NCI-H226 (cell line): ENCODE data around the gene PAPOLB.
A peak's percentile ranks its signal among the peaks of the same experiment; 100 is the strongest.

Experiments used
- DNase-seq: peaks from one replicate; pipeline ENCODE4 v3.0.0-alpha.2; 2015

Gene PAPOLB

DNA sequence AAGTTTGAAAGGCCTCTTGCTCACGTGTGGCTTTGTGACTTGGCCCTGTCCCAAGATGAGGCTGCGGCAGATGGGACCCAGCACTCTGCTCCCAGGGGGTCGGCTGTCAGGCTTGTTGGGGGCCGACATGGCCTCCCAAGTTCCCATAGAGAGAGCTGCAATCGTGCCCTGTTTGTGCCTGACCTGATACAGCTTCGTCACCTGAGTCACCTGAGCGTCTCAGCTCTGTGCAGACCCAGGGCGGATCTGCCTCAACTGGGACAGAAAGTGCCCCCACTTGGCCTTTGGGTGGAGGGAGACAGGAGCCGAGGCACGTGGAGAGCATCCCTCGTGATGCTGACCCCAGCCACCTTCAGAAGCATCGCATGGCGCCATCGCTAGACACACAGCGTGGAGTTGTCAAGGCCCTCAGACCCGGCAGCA is 21.7 kb downstream of the PAPOLB start:
- DNase-seq = no peak

DNA sequence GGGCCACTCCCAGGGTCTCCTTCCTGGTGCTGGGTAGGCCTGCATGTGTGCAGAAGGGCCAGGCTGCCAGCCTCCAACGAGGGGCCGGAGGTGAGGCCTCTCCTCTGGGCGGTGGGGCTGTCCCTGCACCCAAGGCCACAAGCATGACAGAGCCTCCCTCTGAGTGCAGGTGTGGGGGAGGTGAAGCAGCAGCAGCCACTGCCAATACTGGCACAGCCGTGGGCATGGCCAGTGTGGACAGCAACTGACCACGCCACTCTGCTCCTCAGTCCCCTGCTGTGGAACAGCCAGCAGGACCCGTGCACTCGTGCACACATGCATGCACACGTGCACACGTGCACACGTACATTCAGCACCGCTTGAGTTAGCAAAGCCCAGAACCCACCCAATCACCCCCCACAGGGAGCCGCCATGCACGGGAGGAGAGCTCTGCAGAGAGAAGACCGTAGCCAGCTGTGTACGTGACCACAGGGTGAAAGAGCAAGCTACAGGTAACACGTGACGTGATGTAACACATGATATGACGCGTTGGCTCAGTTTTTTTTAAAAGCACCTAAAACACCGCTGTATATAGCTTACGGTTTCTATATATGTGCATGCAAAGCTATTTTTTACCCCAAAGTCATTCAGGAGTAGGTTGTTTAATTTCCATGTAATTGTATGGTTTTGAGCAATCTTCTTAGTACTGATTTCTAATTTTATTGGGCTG is 23.1 kb downstream of the PAPOLB start:
- no peak for DNase-seq

DNA sequence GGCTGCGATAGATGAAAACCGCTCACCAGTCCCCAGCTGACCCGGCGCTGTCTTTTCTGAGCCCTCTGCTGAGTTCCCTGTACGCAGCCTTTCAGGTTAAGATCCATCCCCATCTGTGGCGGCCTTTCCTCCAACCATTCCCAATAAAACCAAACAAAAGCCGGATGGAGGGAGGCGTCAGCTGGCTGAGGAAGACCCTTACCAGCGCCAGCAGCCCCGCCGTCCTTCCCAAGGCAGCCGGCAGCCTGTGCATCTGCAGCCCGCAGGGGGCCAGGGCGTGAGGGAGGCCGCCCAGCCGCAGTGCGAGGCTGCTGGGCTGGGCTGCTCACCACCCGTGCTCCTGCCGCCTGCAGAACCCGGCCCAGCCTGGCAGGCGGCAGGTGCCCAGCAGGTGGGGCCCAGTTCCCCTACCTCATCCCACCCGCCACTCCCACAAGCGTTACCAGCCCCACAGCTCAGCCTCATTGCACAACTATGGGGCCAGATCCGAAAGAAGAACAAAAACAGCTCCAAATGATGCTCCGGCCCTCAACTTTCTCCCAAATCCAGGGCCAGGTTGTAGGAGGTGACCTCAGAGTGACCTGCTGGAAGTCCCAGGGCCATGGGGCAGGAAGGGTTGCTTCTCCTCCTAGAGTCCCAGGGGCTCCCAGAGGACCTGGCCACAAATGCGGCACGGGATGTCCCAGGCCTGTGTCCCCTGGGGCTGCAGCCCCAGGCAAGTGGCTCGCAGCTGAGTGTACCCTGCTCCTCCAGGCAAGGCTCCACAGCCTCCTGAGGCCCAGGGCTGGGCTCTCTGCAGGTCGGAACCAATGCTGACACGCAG is 23.8 kb downstream of the PAPOLB start:
- no peak for DNase-seq

DNA sequence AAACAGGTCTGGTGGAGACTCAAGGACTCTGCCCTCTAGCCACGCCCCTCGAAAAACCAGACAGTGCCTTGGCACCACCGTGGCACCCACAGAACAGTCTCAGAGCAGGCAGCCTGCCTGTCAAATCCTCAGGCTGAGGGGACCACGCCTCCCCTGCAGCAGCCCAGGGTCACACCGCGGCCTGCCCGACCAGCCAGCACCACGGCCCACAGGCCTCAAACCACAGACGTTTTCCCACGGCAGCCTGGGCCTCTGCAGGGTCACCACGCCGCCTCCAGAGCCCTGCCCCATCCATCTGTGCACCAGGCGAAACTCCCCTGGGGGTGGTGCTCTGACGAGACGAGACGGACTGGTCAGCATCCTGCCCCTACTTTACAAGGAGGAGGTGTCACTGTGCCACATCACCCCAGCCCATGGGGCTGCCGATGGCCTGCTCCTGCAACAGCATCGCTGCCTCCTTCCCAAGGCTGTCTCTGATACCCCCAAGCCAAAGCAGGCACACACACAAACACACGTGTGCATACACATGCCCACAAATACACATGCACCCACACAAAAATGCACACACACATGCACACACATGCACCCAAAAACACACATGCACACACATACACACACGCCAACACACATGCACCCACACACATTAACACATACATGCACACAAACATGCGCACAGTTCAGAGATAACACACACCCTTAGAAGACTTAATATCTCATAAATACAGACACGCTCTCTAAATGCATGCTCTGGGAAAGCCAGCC is 24.6 kb downstream of the PAPOLB start:
- DNase-seq = no peak

DNA sequence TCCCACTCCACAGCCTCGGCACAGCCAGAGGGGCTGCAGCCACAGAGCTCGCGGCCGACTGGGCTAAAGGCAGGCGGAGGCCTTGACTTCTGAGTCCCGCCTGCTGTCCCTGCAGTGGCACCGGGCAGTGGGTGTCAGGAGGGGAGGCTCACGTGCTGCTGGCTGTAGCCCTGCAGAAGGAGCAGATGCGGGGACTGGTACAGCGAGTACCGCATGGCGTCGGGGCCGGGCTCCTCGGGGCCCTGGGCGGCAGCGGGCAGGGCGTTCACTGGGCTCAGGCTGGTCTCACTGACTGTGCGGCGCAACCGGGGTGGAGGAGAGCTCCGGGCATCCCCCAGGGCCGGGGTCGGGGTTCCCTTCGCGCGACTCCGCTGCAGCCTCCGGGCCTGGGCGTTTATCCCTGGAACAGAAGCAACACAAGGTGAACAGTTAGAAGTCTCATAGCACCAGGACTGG is 25.6 kb downstream of the PAPOLB start:
- DNase-seq = no peak

DNA sequence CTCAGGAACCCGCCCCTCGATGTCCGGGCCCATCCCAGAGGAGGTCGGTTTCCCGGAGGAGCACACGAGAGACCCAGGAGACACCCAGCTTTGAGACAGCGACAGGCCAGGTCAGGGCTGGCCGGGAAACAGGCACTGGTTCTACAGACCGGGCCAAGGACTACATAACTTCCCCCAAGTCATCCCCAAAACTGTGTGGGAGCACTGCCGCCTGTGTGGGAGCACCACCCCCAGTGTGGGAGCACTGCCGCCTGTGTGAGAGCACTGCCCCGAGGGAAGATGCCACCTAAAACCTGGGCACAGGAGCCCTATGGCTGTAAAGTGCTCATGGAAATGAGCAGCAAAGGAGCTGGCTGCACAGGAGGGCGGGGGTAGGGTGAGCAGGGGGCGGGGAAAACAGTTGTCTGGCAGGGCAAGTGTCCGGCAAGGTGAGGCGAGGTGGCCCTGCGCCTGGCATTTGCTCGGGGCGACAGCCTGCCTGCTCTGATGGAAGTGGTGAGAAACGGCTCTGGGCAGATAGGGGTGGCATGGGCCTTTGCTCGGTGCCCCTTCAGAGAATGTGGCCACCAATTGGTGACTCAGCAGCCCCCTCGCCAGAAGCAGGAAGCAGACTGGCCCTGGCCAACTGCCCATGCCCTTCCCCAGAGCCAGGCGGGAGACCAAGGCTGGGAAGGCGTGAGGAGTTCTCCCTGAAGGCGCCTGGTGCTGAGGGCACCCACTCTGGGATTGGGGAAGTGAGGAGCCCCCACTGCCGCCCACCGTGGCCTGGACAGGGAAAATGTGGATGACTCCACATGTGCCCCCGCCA is 26.2 kb downstream of the PAPOLB start:
- no peak for DNase-seq

DNA sequence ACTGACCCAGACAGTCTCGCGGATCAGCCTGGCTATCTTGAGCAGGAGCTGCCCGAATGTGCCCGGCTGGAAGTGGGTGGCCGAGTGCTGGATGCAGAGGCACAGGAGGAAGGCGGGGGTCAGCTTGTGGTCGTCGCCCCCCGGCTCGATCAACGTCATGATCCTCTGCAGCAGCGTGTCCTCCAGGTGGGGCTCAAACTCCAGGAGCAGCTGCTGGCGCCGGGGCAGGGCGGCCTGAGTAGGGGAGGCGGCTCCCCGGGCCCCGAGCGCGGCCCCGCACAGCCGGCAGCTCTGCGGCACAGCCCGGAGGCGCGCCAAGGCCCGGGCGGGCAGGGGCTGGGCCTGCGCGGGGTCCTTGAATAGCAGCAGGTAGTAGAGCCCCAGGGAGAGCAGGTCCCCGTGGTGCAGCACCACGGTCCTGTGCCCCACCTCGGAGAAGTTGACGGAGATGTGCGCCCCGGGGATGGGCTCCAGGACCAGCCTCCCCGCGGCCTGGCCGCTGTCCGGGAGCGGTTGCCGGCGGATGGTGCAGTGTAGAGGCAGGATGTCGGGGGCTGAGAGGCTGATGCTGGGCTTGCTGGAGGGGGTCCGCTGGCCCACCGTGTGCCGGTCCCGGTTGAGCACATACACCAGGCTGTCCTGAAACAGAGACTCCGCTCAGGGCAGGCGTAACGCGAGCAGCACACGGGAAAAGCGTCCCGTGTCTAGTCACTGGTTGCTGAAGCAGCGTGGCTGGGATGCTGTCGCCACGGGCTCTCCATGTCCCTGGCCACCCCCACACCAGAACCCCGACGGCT is 27.0 kb downstream of the PAPOLB start:
- no peak for DNase-seq

DNA sequence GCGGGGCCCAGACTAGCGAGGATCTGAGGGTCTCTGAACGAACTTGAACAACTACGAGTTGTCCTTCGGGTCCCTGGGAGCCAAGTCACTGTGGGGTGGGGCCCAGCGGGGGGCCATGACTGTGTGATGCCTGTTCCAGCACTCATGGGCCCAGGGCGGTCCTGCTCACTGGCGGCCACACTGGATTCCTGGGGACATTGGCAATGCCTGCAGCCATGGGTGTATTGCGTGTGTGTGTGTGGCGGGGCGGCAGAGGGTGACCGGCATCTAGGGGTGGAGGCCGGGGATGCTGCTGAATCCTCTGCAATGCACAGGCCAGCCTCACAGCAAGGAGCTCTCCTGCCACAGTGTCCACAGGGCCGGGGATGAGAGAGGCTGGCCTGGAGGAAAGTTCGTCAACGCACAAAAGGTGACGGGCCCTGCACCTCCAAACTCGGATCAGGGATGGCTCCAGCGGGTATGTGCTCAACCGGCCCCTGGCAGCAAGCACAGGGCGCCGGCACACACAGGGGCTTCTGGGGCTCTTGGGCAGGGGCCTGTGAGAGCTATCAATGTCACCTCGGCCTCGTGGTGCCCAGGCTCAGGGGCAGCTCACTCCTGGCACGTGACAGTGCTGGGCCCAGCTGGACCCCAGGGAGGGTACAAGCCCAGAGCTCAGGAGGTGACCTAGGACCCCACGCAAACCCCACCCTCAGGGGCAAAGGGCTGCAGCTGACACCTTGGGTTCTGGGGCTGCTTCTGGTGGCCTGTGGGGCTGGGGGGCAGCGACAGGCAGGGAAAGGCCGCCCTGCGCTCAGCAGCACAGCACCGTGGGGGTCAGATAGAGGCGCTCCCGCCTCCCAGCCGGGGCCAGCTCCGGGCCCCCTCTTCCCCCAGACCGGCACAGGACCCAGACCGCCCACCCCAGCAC is 27.9 kb downstream of the PAPOLB start:
- no peak for DNase-seq

DNA sequence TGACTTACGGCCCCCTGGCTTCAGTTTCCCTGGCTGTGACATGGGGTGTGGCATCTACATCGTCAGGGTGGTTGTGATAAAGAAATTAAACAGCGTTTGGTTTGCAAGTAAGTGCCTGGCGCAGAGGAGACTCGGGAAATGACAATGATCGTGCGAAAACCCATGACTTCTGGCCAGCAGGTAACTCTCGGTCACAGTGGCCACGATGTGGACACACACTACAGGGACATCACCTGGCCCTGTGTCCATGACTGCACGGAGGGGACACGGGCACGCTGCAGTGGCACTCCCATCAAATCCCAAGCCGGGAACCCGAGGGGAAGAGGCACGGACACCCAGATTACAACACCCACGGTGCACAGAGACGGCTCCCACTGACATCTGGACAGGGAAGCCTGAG is 28.7 kb downstream of the PAPOLB start:
- DNase-seq = no peak

DNA sequence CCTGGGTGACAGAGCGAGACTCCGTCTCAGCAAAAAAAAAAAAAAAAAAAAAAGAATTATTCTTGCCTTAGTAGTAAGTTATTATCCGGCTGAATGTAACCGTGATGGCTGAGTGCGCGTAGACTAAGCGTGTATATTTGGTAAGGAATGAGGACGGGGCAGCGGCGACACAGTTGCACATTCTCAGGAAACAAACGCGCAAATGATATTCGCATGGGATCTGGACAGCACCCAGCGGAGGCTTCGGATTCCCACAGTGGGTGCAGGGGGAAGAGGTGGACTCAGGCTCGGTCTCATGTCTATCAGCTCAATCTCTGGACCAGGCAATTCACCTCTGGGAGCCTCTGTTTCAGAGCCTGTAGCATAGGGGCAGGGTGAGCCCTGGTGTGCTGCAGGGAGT is 29.1 kb downstream of the PAPOLB start:
- no peak for DNase-seq

DNA sequence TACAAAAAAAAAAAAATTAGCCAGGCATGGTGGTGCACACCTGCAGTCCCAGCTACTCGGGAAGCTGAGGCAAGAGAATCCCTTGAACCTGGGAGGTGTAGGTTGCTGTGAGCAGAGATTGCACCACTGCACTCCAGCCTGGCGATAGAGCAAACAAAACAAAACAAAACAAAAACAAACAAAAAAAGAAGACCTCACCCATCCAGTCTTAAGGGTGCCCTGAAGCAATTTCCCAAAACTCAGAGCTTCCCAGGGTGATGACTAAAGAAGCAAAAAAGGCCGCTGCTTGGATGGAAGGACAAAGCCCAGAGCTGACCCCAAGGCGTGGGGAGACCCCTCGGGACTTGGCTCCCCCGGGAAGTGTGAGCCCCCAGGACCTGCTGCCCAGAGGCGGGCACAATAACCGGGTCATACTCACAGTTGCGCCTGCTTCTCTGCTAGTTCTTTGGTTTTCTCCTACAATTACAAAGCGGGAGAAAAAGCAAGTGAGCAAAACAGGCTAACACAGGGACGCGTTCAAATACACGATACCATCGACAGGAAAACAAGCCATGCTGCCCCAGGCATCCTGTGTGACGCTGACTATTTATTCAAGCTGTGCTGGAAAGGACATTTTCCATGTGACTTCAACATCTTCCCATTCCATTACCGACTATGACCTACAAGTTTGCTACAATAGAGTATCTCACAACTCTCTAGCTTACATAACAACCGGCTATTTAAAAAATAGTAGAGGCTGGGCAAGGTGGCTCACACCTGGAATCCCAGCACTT is 29.9 kb downstream of the PAPOLB start:
- DNase-seq = no peak

DNA sequence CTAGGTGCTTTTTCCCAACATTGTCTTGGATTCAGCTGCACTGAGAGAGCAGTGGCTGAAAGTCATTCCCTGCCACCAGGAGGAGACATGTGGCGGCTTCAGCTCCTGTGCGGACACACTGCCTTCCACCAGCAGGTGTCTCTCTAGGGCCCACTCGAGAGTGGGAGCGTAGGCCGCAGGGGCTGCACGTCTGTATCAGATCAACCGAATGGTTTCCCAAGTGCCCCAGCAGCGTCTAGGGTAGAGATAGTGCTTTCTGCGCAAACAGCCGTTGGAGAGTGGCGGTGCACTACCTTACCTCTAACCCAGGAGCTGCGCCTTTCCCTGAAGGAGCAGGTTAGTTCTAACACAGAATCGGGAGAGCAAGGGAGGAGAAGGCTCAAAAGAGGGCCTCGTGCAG is 31.7 kb downstream of the PAPOLB start:
- DNase-seq = peak; percentile 40

DNA sequence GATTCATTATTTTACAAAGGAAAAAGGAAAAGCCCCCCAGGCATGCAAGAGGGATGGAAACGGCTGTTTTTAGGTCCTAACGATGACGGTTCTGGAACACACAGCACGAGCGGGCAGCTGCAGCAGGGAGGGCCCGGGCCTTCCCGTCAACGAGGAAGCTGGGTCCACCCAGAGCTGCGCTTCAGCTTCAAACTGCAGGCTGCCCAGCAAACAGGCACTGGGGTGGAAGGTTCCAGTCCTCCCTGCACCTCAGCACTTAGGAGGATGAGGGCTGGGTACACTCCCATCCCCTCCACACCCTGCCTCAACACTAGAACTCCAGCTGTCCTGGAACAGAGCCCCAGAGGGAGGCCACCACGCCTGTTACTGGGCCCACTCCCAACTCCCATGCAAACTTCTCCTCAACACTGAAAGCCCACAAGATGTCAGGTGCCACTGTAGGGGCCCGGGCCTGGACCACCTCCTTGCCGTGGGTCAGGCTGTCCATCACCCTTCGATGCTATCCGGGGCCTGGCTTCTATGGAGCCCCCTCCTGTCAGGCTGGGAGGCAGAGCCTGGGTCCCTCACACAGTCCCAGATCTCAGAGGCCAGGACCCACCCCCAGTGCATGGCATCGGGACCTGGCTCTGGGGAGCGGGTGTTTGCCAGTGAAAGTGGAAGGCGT is 33.0 kb downstream of the PAPOLB start:
- DNase-seq = no peak

DNA sequence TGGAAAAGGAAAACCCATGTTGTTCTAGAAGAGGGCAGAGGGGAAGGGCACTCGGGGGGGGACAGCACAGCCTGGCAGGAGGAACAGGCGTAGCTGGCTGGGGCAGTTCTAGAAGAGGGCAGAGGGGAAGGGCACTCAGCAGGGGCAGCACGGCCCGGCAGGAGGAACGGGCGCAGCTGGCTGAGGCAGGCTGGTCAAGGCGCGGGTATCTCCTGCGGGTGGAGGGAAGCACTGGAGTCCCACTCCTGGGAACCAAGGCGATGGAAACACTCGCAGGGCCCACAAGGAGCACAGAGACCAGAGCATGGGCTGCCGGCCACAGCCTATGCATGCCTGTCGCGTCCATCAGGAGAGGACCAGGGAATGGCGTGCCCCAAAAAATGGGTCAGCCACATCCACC is 36.7 kb downstream of the PAPOLB start:
- DNase-seq = no peak

DNA sequence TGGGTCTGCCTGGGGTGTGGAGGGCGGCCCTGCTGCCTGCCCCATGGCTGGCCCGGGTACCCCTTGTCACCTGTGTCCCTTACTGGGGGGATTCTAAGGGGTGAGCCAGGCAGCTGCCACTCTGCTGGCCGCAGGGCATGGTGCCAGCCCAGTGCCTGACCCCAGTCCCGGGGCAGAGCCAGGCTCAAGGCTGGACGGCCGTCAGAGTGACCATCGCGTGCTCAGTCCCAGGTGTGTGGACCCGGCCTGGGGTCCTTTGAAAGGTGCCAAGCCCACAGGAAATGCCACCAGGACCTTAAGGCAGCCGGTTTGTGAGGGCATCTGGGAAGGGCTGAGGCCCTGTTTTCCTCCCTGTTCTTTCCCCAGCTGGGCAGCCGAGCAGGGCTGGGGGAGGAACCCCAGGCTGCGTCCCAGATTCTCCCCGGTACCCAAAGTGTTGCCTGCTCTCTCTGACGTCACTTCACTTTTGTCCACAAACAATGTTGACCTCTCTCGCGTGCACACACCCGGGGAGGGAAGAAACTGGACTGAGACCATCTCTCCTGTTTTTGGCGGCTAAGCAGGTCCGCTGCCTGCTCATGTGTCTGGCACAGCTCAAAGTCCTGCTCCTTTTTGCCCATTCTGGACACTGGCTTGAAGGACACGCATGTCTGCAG is 37.6 kb downstream of the PAPOLB start:
- DNase-seq = no peak

DNA sequence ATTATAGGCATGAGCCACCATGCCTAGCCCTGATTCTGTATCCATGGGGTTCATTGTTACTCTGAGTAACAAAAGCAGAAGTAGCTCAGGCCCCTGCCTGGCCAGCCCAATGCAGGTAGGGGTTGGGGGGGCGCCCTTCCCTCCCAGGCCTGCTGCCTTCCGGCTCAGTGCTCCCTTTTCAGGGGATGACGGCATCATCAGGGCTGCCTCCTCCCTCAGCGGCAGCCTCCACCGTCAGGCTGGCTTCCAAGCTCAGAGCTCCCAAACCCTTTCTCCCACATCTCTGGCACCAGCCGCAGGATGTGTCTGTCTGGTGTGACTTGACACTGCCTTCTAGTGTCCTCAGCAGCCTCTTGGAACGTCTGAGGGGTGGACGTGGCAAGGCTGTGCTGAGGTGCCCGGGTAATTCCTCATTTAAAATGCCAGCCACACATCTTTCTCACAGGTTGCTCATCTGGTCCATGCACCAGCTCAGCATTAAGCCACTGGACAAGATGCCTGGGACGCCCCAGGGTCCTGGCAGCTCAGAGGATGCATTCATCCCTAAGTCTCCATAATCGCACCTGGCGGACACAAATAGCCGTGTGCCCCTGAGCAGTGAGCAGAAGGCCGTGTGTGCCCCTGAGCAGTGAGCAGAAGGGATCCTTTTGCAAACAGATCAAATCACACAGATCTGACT is 38.2 kb downstream of the PAPOLB start:
- no peak for DNase-seq

DNA sequence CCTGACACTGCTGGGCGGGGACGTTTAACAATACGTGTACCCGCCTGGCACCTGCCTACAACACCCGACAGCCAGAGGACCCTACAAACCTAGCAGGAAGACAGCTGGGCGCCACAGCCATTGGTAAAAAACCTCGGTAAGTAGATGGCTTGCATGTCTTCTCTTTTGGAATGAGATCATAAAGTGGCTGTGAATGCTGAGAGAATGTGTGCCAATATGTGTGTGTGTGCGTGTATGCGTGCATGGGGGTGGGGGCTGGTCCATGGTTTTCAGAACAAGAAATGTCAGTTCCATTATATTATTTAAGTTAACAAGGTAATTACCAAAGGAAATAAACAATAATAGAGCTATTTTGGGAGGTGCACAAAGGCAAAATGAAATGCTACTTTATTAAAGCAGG is 39.2 kb downstream of the PAPOLB start:
- no peak for DNase-seq

DNA sequence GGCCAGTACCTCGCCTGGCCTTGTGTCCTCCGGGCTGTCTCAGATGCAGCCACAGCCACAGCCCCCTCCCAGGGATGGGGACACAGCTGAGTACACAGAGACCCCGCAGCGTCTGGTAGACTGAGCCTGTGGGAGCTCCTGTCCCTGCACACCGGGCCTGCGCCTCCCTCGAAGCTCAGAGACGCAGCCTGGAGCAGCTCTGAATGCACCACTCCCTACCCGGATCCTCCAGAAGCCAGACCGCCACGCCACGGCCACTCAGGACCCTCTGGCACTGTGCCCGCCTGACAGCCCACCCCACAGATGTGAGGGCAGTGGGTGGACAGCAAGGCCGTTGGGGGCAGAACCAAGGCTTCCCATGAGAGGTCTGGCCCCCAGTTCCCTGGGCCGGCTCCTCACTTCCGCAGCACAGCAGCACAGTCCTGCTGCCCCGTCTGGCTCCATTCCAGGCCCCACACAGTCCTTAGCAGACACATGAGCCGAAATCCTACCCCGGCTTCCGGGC is 40.8 kb downstream of the PAPOLB start:
- no peak for DNase-seq
